ENCODE results near the gene FDX2.

GRCh38 chr19:10365518-10365917 lies 49.7 kb upstream of the FDX2 start:
- no peak for TF ChIP-seq EZH2phosphoT487 (IDR thresholded peaks at IDR 0.05)
- TF ChIP-seq CTCF (IDR thresholded peaks at IDR 0.05): no peak
- no peak for TF ChIP-seq EZH2 (IDR thresholded peaks at IDR 0.05)
